Kidney (tissue), 14 donors: Measurements from ENCODE around the gene ACSL5. TPM values are rescaled to one million over a fixed set of nuclear protein-coding genes. Genes with fewer than 3 reads are reported as not detected.
"Not testable (repeated sequence)": the region's sequence is repeated elsewhere in the genome, so short reads cannot be mapped to it uniquely, and the experiment has no call there.

Source experiments
- DNase-seq, 5 donors: peaks; one replicate each; pipeline ENCODE4 v3.0.0-alpha.2; 2013 to 2020
- FAIRE-seq: peaks from 2 replicates; lab custom pipeline; 2012; peaks lifted over from hg19 to GRCh38; lab: Jason Lieb, UNC
- H3K27ac ChIP-seq, 2 donors: one replicate each; pipeline ENCODE4 v1.7.0; 2013; ENCODE audit warnings: low read depth in 2 of 2, low read length in 2 of 2, inconsistent platforms in 1 of 2
- H3K27me3 ChIP-seq: one replicate; pipeline ENCODE4 v1.7.1; 2013; ENCODE audit warnings: low read length, inconsistent platforms; ENCODE audit not compliant: control insufficient read depth, insufficient read depth
- H3K36me3 ChIP-seq, 3 donors: one replicate each; pipeline versions ENCODE4 v1.7.0 to v1.7.1; 2013; ENCODE audit warnings: low read length in 3 of 3, control low read depth in 1 of 3, inconsistent platforms in 1 of 3; ENCODE audit not compliant: insufficient read depth in 3 of 3, control insufficient read depth in 2 of 3
- H3K4me1 ChIP-seq, 3 donors: one replicate each; pipeline versions ENCODE4 v1.7.0 to v1.7.1; 2013; ENCODE audit warnings: low read length in 3 of 3, inconsistent platforms in 1 of 3, low read depth in 1 of 3; ENCODE audit not compliant: control insufficient read depth in 2 of 3, insufficient read depth in 2 of 3
- H3K4me3 ChIP-seq, 3 donors: one replicate each; pipeline versions ENCODE4 v1.7.0 to v1.8.1; 2013; ENCODE audit warnings: low read length in 3 of 3, control low read depth in 1 of 3, inconsistent platforms in 1 of 3
- H3K9ac ChIP-seq, 3 donors: one replicate each; pipeline versions ENCODE4 v1.7.0 to v1.7.1; 2013; ENCODE audit warnings: low read length in 3 of 3, control low read depth in 1 of 3, inconsistent platforms in 1 of 3
- H3K9me3 ChIP-seq, 3 donors: one replicate each; pipeline versions ENCODE4 v1.7.0 to v1.7.1; 2013; ENCODE audit warnings: low read length in 3 of 3, control low read depth in 1 of 3, inconsistent platforms in 1 of 3; ENCODE audit not compliant: control insufficient read depth in 2 of 3, insufficient read depth in 1 of 3
- intact Hi-C: fragments of 100-400 bp; cut with DNase I; formaldehyde crosslinking; loops from one replicate; pipeline ENCODE4 v1.11.1; 2022
- polyA plus RNA-seq: library from polyadenylated mRNA; stranded (reverse); fragments of 350-450 nt; fragmentation: Illumina TruSeq; extraction: RNeasy Lipid Tissue Mini Kit (QIAGEN cat#74804); gene quantifications from one replicate; pipeline ENCODE4 v1.2.3, GENCODE V29; 2014; ENCODE audit warnings: low read depth, low replicate concordance; ENCODE audit not compliant: insufficient read depth
- total RNA-seq: library from RNA; stranded (reverse); fragmentation: NEBNext Ultra II Directional; extraction: Animal tissue kit (Norgen Biotek cat#: 25700); gene quantifications from one replicate; pipeline ENCODE4 v1.2.1, GENCODE V29; 2021
- TF ChIP-seq, protein P1 (sequence below): IDR thresholded peaks from 3 replicates; pipeline ENCODE4 v1.5.1; 2012; ENCODE audit warnings: mild to moderate bottlenecking, moderate library complexity, borderline replicate concordance; ENCODE audit not compliant: insufficient read depth; ENCODE audit errors: extremely low read depth
- donor health status: control.
- donor health status: control.
- donor health status: control.
- donor health status: control.
- donor health status: control.
- donor health status: DM: yes; HTN: yes; CAD: no.
- donor health status: Normal renal cell carcinoma (clear cell type).

Gene ACSL5
- total and polyA plus RNA-seq, 2 donors from 2014 or later = 5.6 to 21.8 TPM

DNA sequence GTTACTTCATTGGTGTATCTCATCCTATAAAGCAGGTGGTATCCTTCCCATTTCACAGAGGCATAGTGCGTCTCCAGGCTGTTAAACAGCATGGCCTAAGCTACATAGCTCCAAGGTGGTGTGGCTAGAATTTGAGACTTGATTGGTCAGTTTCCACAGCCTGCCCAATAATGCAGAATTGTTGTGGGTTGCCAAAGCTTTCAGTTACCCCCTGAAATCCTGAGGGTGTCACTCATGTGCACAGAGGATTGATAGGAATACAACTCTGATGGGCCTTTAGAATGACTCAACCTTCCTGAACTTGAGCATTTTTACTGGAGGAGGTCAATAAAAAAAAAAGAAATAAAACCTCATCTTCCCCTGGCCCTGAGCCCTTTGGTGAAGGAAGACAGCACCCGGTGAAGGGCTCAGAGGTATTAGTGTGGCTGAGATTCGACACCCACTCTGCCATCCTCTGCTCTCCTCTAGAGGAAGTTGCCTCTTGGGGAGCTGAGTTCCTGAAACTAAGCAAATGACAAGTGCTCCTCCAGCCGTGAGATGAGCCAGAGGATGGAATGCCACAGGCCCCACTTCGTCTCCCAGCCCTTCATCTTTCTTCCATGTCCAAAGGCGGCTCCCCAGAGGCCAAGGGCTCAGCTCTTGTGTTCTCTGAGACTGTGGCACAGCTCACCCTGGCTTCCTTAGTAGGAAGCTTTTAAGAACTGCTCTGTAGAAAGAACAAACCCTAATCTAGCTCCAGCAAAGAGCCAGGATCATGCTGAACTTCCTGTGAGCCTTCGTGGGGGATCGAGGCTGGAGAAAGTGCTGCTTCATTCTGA, 1.0 kb downstream of the ACSL5 start:
- TF ChIP-seq, protein P1, sequence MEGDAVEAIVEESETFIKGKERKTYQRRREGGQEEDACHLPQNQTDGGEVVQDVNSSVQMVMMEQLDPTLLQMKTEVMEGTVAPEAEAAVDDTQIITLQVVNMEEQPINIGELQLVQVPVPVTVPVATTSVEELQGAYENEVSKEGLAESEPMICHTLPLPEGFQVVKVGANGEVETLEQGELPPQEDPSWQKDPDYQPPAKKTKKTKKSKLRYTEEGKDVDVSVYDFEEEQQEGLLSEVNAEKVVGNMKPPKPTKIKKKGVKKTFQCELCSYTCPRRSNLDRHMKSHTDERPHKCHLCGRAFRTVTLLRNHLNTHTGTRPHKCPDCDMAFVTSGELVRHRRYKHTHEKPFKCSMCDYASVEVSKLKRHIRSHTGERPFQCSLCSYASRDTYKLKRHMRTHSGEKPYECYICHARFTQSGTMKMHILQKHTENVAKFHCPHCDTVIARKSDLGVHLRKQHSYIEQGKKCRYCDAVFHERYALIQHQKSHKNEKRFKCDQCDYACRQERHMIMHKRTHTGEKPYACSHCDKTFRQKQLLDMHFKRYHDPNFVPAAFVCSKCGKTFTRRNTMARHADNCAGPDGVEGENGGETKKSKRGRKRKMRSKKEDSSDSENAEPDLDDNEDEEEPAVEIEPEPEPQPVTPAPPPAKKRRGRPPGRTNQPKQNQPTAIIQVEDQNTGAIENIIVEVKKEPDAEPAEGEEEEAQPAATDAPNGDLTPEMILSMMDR = no peak
- Histone ChIP-seq H3K4me3 (peak overlapping the region in 1 of 3 donors; percentile 57), H3K27ac (peak overlapping the region; percentile 20 to 79), H3K4me1 (peaks cover 0 to 6% (median 0%) of the 10 kb centered on the region in 3 donors), H3K27me3 (no peaks in the 10 kb centered on the region), H3K9me3 (no peaks in the 10 kb centered on the region), H3K36me3 (no peaks in the 10 kb centered on the region), H3K9ac (peak overlapping the region in 1 of 3 donors; percentile 62)
- no peak for FAIRE-seq
- intact Hi-C loops = no loop called here
- peak in 1 of 5 donors; percentile 15 for DNase-seq

DNA sequence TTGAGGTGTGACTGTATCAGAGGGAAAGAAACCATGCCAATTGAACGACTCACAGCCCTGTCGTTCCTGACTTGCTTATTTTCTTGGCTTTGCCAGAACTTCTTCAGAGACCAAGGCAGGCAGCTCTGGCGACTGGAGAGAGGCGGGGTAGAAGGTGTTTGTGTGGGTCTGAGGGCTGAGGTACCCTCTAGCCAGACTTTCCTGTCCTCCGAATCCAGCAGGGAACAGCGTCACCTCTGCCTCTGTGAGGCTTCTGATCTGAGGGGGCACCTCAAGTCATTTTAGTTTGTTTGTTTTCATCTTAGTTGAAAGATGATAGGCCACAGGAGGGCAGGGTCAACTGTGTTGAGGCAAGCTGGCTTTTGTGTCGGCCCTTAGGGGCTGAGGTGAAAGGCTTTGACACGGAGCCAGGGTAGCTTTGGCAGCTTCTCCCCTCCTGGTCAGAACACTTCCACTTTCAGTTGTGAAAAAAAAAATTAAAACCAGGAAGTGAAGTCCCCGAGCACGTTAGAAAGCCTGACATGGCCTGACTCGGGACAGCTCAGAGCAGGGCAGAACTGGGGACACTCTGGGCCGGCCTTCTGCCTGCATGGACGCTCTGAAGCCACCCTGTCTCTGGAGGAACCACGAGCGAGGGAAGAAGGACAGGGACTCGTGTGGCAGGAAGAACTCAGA, 1.9 kb downstream of the ACSL5 start:
- peak overlapping the region in 1 of 3 donors; percentile 62 for H3K9ac ChIP-seq
- H3K9me3 ChIP-seq = no peaks in the 10 kb centered on the region
- H3K36me3 ChIP-seq = no peaks in the 10 kb centered on the region
- peaks cover 0 to 6% (median 0%) of the 10 kb centered on the region in 3 donors for H3K4me1 ChIP-seq
- peak overlapping the region; percentile 68 to 79 for H3K27ac ChIP-seq
- intact Hi-C loops = no loop called here
- TF ChIP-seq, protein P1 = no peak
- DNase-seq = peak in 2 of 5 donors; percentile 35 to 83
- FAIRE-seq = no peak
- no peaks in the 10 kb centered on the region for H3K27me3 ChIP-seq
- peak overlapping the region in 2 of 3 donors; percentile 39 to 57 for H3K4me3 ChIP-seq

DNA sequence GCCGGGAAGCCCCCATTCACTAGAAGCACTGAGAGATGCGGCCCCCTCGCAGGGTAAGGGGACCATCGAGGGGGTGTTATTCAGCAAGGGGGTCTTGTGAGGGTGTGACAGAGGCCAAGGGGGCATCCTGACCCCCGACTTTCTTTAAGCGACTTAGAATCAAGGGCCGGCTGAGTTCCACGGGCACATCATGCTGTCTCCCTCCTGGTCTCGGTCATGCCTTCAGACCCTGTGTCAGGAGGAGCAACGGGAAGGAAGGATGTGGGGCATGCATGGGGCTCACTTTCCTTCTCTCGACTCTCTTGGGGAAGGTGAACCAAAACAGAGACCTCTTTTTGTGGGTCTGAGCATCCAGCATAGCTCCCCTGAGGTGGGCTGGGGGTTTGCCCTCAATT, 2.5 kb downstream of the ACSL5 start:
- DNase-seq (no peak), FAIRE-seq (no peak)
- Histone ChIP-seq H3K36me3 (no peaks in the 10 kb centered on the region), H3K9ac (peak overlapping the region in 1 of 3 donors; percentile 62), H3K9me3 (no peaks in the 10 kb centered on the region), H3K27ac (peak overlapping the region; percentile 52 to 60), H3K27me3 (no peaks in the 10 kb centered on the region), H3K4me1 (peaks cover 0 to 6% (median 0%) of the 10 kb centered on the region in 3 donors), H3K4me3 (peak overlapping the region in 2 of 3 donors; percentile 39 to 57)
- intact Hi-C loops = no loop called here
- TF ChIP-seq, protein P1 = no peak

DNA sequence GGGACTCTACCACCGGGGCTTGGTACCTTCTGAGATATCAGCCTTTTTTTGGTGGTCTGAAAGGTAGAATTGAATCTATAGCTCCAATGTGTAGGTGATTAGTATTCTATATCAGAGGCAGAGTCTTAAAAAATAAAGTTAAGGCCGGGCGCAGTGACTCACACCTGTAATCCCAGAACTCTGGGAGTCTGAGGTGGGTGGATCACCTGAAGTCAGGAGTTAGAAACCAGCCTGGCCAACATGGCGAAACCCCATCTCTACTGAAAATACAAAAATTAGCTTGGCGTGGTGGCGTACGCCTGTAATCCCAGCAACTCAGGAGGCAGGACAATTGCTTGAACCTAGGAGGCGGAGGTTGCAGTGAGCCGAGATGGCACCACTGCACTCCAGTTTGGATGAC, 3.2 kb downstream of the ACSL5 start:
- H3K9me3 ChIP-seq, H3K27me3 ChIP-seq, H3K9ac ChIP-seq, H3K27ac ChIP-seq, DNase-seq, H3K36me3 ChIP-seq, FAIRE-seq, intact Hi-C loops, H3K4me1 ChIP-seq, H3K4me3 ChIP-seq: not testable (repeated sequence)
